DOHH2 (cell line): ENCODE data around the gene SFR1.

Experiments used
- H3F3A ChIP-seq: fragments of 200-600 bp; sonication (generic), shearing (Covaris generic); 2 replicates; pipeline ENCODE4 v1.6.0; 2016; ENCODE audit warnings: antibody characterized with exemption, mild to moderate bottlenecking; ENCODE audit not compliant: control insufficient read depth, insufficient read depth
- H3K27ac ChIP-seq: fragments of 200-600 bp; sonication (generic); 2 replicates; pipeline ENCODE4 v1.5.1; 2014; ENCODE audit warnings: low read depth, mild to moderate bottlenecking, low read length, moderate library complexity
- H3K27me3 ChIP-seq: fragments of 200-600 bp; sonication (generic); 2 replicates; pipeline ENCODE4 v1.6.1; 2014; ENCODE audit warnings: mild to moderate bottlenecking, low read length, mixed read lengths; ENCODE audit not compliant: control insufficient read depth
- H3K36me3 ChIP-seq: fragments of 200-600 bp; sonication (generic); 2 replicates; pipeline ENCODE4 v1.6.1; 2014; ENCODE audit warnings: mild to moderate bottlenecking, low read length, moderate library complexity, mixed read lengths; ENCODE audit not compliant: control insufficient read depth
- H3K4me1 ChIP-seq: fragments of 200-600 bp; sonication (generic); 2 replicates; pipeline ENCODE4 v1.6.1; 2014; ENCODE audit warnings: mild to moderate bottlenecking, low read length, mixed read lengths; ENCODE audit not compliant: control insufficient read depth
- H3K4me2 ChIP-seq: fragments of 200-600 bp; sonication (generic); 2 replicates; pipeline ENCODE4 v1.6.0; 2014; ENCODE audit warnings: mild to moderate bottlenecking, low read length, moderate library complexity
- H3K4me3 ChIP-seq: fragments of 200-600 bp; sonication (generic); 2 replicates; pipeline ENCODE4 v1.5.1; 2014; ENCODE audit warnings: mild to moderate bottlenecking, low read length, mixed read lengths
- H3K79me2 ChIP-seq: fragments of 200-600 bp; sonication (generic); 2 replicates; pipeline ENCODE4 v1.6.1; 2014; ENCODE audit warnings: mild to moderate bottlenecking, low read length, mixed read lengths; ENCODE audit not compliant: control insufficient read depth
- H3K9me2 ChIP-seq: fragments of 200-600 bp; sonication (generic); replicated peaks from 2 replicates; pipeline ENCODE4 v1.6.1; 2014; ENCODE audit warnings: mild to moderate bottlenecking, low read length, mixed read lengths; ENCODE audit not compliant: control insufficient read depth
- H3K9me3 ChIP-seq: fragments of 200-600 bp; sonication (generic); 2 replicates; pipeline ENCODE4 v1.6.1; 2014; ENCODE audit warnings: antibody characterized with exemption, low read length, mixed read lengths; ENCODE audit not compliant: control insufficient read depth, insufficient read depth
- H4K20me1 ChIP-seq: fragments of 200-600 bp; sonication (generic); 2 replicates; pipeline ENCODE4 v1.6.0; 2014; ENCODE audit warnings: low read depth, mild to moderate bottlenecking, antibody characterized with exemption, low read length, moderate library complexity; ENCODE audit not compliant: control insufficient read depth, insufficient read depth
- EZH2phosphoT487 ChIP-seq: fragments of 200-600 bp; sonication (generic); IDR thresholded peaks from 2 replicates; pipeline ENCODE4 v1.6.1; 2017; ENCODE audit warnings: borderline replicate concordance, mild to moderate bottlenecking, antibody characterized with exemption, low read length, moderate library complexity, mixed read lengths
- TF ChIP-seq, protein P1 (sequence below): fragments of 200-600 bp; sonication (generic); IDR thresholded peaks from one replicate; pipeline ENCODE4 v1.5.1; 2014; ENCODE audit warnings: antibody characterized with exemption, mild to moderate bottlenecking, low read depth, low read length; ENCODE audit not compliant: poor library complexity, severe bottlenecking

The SFR1 gene

DNA sequence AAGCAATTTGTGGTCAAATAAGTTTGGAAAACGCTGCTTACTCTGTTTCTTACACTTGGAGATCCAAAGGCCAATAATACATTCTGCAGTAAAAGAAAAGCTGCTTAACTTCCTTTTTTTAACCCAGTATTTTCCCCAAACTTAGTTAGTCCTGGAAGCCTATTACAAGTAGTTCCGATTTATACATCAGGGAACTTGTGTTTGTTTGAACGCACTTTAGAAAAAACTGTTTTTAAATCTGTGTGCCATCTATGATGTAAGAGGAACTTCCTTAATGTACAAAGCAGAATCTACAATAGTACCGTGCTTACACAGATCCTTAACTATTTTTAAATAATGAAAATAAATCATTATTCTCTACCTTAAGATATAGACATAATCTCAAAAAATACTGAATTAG lies 23.0 kb downstream of the SFR1 start:
- H3K27ac ChIP-seq: no peak overlapping the region

DNA sequence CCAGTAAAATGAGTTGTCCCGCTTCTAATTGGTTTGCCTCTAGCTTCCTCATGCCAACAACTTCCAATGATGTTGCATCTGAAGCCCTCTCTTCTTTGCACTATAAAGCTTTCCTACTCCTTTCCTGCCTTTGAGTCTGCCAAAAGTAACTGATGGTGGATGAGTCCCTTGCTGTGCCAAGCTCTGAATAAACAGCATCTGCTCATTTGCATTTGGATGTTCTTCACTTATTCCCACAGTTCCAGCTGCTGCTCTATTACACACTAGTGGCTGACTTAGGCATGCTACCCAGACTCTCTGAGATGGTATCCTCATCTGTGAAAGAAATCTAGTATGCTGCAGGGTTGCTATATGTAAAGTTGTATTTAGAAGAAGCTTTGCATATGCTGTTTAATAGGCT lies 24.9 kb downstream of the SFR1 start:
- Histone ChIP-seq H3F3A (no peaks in the 10 kb centered on the region), H3K9me3 (peaks cover 4% of the 10 kb centered on the region), H3K36me3 (no peaks in the 10 kb centered on the region), H3K4me1 (peaks cover 7% of the 10 kb centered on the region), H3K4me2 (no peak overlapping the region), H4K20me1 (no peaks in the 10 kb centered on the region), H3K27me3 (peaks cover 10% of the 10 kb centered on the region; the same call in 1 of the 2 replicates), H3K27ac (no peak overlapping the region), H3K9me2 (no peaks in the 10 kb centered on the region), H3K4me3 (no peak overlapping the region), H3K79me2 (no peaks in the 10 kb centered on the region)
- no peak for TF ChIP-seq EZH2phosphoT487
- TF ChIP-seq, protein P1, sequence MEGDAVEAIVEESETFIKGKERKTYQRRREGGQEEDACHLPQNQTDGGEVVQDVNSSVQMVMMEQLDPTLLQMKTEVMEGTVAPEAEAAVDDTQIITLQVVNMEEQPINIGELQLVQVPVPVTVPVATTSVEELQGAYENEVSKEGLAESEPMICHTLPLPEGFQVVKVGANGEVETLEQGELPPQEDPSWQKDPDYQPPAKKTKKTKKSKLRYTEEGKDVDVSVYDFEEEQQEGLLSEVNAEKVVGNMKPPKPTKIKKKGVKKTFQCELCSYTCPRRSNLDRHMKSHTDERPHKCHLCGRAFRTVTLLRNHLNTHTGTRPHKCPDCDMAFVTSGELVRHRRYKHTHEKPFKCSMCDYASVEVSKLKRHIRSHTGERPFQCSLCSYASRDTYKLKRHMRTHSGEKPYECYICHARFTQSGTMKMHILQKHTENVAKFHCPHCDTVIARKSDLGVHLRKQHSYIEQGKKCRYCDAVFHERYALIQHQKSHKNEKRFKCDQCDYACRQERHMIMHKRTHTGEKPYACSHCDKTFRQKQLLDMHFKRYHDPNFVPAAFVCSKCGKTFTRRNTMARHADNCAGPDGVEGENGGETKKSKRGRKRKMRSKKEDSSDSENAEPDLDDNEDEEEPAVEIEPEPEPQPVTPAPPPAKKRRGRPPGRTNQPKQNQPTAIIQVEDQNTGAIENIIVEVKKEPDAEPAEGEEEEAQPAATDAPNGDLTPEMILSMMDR: no peak

More for the DNA sequence above, 23.0 kb downstream of the SFR1 start:
- no peak for TF ChIP-seq EZH2phosphoT487
- TF ChIP-seq, protein P1: no peak
- Histone ChIP-seq H3K4me1 (peaks cover 7% of the 10 kb centered on the region), H3F3A (no peaks in the 10 kb centered on the region), H3K36me3 (no peaks in the 10 kb centered on the region), H3K4me3 (no peak overlapping the region), H3K27me3 (peaks cover 10% of the 10 kb centered on the region; the same call in 1 of the 2 replicates), H3K4me2 (no peak overlapping the region), H3K79me2 (no peaks in the 10 kb centered on the region), H3K9me2 (no peaks in the 10 kb centered on the region), H4K20me1 (no peaks in the 10 kb centered on the region), H3K9me3 (no peaks in the 10 kb centered on the region)

DNA sequence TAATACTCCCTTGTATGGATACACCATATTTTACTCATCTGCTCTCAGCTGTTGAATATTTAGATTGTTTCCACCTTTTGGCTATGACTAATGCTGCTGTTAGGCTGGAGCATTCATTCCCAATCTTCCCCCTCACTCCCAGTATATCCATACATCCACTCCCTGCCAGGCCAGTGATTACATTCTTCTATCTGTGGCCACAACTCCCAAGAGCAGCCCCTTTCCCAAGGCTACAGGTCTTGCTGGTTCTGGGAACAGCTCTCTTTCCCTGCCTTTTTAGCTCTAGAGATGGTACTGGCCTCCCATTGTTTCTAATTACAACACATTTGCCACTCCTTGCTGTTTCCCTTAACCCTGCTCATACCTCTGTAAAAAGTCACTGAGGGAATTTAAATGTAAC lies 28.2 kb downstream of the SFR1 start:
- Histone ChIP-seq H3K9me2 (no peaks in the 10 kb centered on the region), H4K20me1 (no peaks in the 10 kb centered on the region), H3K4me1 (no peaks in the 10 kb centered on the region), H3K4me2 (no peak overlapping the region), H3K27me3 (peaks cover 6% of the 10 kb centered on the region; the same call in 1 of the 2 replicates), H3K9me3 (peaks cover 11% of the 10 kb centered on the region), H3K36me3 (no peaks in the 10 kb centered on the region), H3F3A (no peaks in the 10 kb centered on the region), H3K4me3 (no peak overlapping the region), H3K27ac (no peak overlapping the region), H3K79me2 (no peaks in the 10 kb centered on the region)
- no peak for TF ChIP-seq EZH2phosphoT487
- TF ChIP-seq, protein P1: no peak

DNA sequence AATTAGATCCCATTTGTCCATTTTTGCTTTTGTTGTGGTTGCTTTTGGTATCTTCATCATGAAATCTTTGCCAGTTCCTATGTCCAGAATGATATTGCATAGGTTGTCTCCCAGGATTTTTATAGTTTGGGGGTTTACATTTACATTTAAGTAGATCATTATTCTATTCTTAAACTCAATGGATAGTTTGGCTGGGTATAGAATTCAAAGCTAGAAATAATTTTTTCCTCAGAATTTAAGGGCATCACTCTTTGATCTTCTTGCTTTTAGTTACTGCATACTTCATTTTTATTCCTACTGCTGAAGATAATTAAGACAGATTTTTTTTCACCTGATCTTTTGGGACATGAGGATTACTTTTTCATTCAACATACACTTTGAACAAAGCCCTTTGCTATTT lies 29.8 kb downstream of the SFR1 start:
- Histone ChIP-seq H3K27me3 (peaks cover 6% of the 10 kb centered on the region; the same call in 1 of the 2 replicates), H4K20me1 (no peaks in the 10 kb centered on the region), H3F3A (no peaks in the 10 kb centered on the region), H3K4me3 (no peak overlapping the region), H3K27ac (no peak overlapping the region), H3K4me2 (no peak overlapping the region), H3K36me3 (no peaks in the 10 kb centered on the region), H3K4me1 (no peaks in the 10 kb centered on the region), H3K79me2 (no peaks in the 10 kb centered on the region), H3K9me2 (no peaks in the 10 kb centered on the region), H3K9me3 (peaks cover 11% of the 10 kb centered on the region)
- no peak for TF ChIP-seq EZH2phosphoT487
- TF ChIP-seq, protein P1: no peak
